Panc1 (cell line): ENCODE data around the gene DHDH.

Experiments used
- CTCF ChIP-seq: fragments of 450-650 bp; IDR thresholded peaks from 2 replicates; pipeline ENCODE4 v1.5.1; 2017; ENCODE audit warnings: mild to moderate bottlenecking
- POLR2AphosphoS5 ChIP-seq: IDR thresholded peaks from 2 replicates; pipeline ENCODE4 v1.6.1; 2012; ENCODE audit warnings: mild to moderate bottlenecking, low read depth, low read length, moderate library complexity
- SIN3A ChIP-seq: IDR thresholded peaks from 2 replicates; pipeline ENCODE4 v1.6.1; 2012; ENCODE audit warnings: low read depth, mild to moderate bottlenecking, low read length, moderate library complexity, borderline replicate concordance; ENCODE audit not compliant: insufficient read depth

GRCh38 chr19:48950159-48950558 lies 16.7 kb downstream of the DHDH start:
- TF ChIP-seq CTCF (no peak), SIN3A (no peak), POLR2AphosphoS5 (no peak)
